KOPT-K1 (cell line): ENCODE results near the gene KRTAP5-3.
"Not testable (repeated sequence)": the region's sequence is repeated elsewhere in the genome, so short reads cannot be mapped to it uniquely, and the experiment has no call there.

Experiments
- H3K27ac ChIP-seq: fragments of 200-600 bp; sonication (generic); 2 replicates; pipeline ENCODE4 v1.5.1; 2016; ENCODE audit warnings: antibody characterized with exemption, mild to moderate bottlenecking, low read depth, low read length; ENCODE audit not compliant: poor library complexity, severe bottlenecking
- H3K36me3 ChIP-seq: fragments of 200-600 bp; sonication (generic); 2 replicates; pipeline ENCODE4 v1.5.1; 2017; ENCODE audit warnings: antibody characterized with exemption, mild to moderate bottlenecking, low read length, moderate library complexity; ENCODE audit not compliant: insufficient read depth
- H3K9me3 ChIP-seq: fragments of 200-600 bp; sonication (generic); 2 replicates; pipeline ENCODE4 v1.5.1; 2017; ENCODE audit warnings: antibody characterized with exemption, low read length, mild to moderate bottlenecking; ENCODE audit not compliant: insufficient read depth, poor library complexity, severe bottlenecking

The KRTAP5-3 gene

DNA sequence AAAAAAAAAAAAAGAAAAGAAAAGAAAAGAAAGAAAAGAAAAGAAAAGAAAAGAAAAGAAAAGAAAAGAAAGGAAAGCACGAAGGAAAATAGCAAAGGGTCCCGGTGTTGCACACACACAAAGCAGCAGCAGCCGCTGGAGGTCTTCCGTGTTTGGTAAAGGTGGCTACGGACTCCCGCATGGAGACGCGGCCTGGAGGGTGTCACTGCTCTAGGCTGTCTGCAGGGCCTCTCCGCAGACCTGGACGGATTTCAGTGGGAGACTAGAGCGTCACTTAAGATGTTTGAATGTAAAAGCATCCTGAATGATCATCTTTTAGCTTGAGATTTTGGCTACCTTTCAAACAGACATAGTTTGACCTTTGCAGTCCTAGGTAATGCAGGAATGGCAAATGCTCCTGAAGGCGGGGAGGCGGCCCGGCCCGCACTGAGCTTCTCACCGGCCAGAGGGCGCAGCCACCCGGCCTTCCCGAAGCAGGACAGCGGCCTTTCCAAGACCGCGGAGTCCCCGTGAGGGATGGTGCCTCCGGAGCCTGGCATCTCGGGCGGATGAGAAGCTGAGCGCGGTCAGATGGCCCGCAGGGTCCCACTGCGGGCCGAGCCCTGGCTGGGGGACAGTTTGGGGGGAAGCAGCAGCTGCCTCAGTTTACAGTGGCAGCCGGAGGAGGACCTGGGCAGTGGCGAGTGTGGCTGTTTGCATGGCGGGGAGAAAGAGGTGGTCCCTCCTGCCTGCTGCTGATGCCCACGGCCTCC, 39.8 kb upstream of the KRTAP5-3 start:
- H3K9me3 ChIP-seq = no peaks in the 10 kb centered on the region
- no peak overlapping the region for H3K27ac ChIP-seq
- H3K36me3 ChIP-seq = no peaks in the 10 kb centered on the region

DNA sequence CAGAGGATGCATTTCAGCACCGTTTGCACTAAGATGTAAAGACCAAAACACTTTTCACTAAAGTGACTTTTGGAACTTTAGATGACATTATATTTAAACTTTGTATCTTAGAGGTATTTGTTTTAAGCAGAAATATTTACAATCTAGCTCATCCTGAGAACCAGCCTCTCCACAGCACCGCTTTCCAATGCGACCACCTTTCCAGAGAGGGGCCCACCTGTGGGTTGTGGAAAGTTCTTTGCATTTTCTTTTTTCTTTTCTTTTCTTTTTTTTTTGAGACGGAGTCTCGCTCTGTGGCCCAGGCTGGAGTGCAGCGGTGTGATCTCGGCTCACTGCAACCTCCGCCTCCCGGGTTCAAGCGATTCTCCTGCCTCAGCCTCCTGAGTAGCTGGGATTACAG, 38.3 kb upstream of the KRTAP5-3 start:
- H3K27ac ChIP-seq, H3K36me3 ChIP-seq, H3K9me3 ChIP-seq: not testable (repeated sequence)

DNA sequence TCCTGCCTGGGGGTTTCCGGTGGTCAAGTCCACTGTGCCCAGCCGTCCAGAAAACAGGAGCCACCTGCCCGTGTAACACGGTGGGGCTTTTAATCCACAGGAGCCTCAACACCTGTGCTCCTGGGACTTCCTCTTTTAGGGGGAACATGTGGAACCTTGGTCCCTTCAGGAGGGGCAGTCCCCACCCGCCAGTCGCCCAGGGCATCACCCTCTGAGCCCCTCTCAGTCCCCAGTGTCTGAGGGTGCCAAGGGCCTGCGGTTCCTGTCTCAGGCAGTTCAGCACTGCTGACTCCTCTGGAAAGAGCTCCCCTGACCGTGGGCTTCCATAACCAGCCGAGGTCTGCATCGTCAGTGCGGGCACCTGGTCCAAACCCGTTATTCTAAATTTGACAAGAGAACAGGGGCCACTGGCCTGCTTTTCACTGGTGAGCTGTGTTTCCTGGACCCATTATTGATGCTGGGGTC, 37.1 kb upstream of the KRTAP5-3 start:
- Histone ChIP-seq H3K36me3 (no peaks in the 10 kb centered on the region), H3K27ac (no peak overlapping the region), H3K9me3 (no peaks in the 10 kb centered on the region)

DNA sequence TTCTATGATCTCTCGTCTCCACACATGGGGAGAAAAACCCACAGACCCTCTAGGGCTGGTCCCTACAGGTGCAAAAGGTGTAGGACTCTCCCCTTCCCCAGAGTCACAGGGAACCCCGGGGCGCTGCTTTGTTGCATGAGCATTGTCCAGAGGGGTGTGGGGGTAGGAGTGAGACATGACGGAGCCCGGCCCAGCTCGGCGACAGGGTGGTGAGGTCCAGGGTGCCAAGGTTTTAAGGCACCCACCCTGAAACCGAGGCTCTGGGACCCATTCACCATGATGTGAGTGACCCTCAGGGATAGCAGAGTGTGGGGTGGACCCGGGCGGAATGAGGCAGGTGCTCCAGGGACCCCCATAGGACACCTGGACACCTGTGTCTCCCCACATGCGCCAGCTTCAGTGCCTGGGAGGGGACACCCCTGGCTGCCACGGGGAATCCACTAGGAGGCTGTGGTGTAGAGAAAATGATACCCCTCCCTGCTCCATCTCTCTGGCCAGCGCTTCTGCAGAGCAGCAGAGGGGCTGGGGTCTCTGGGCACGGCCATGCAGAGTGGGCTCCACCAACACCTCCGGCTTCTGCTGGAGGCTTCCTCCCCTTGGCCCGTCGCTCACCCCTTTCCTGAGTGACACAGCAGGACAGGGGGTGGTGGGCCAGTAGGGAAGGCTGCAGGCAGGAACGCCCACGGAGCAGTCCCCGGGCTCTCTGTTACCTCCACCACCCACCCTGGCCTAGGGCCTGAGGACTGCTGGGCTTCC, 36.5 kb upstream of the KRTAP5-3 start:
- no peaks in the 10 kb centered on the region for H3K36me3 ChIP-seq
- no peak overlapping the region for H3K27ac ChIP-seq
- no peaks in the 10 kb centered on the region for H3K9me3 ChIP-seq

DNA sequence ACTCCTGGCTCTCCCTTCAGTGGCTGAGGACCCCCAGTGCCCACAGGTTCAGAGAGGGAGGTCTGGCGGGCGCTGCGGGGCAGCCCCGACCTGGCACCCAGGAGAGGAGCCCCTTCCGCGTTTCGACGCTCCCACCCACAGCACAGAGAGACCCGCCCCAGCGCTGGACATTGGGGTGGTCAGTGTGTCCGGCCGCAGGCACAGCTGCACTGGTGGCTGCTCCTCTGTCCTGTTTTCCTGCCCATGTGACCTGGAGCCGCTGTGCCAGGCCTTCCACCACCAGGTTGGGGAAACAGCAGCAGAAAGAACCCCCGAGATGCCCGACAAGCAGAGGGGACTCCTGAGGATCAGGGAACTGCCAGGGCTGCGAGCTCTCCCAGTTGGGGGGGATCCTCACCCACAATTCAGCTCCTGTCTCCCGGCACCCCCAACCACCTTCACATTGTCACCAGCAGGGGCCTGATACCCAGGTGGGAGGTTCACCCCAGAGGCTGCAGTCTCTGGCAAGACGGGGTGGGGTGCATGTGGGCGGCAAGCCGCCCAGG, 35.0 kb upstream of the KRTAP5-3 start:
- H3K9me3 ChIP-seq = no peaks in the 10 kb centered on the region
- no peak overlapping the region for H3K27ac ChIP-seq
- H3K36me3 ChIP-seq = no peaks in the 10 kb centered on the region

DNA sequence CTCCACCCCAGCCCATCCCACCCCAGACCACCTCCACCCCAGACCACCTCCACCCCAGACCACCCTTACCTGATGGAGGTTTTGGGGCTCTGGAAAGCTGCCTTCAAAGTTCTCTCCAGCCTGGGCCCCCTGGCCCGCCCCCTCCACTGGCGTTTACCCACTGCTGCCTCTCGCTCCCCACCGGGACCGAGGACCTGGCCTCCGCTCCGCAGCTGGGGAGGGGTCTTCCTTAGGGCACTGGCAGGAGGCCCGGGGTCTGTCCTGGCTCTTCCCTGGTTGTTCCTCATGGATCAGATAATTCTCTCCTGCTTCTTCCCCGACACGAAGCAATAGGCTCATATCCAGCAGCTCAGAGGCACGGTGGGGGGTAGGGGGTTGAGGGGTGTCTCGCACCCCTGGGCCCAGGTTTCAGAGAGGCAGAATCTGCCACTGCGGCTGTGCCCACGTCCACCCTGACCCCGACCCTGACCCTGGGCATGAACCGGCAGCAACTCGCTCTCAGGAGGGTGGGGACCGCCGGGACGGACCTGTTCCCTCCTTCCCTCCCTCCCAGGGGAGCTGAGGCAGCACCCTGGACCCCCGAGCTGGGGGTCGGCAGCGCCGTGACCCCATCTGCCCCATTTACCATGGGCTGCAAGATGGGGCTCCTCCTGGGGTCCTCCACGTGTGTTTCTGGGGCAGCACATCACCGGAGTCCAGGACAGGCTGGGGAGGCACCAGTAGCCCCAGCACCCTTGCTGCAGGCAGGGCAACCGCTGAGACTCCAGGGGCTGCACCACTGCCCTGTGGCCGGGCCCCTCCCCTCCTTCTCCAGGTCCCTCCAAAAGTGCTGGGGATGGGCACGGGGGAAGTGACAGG, 34.3 kb upstream of the KRTAP5-3 start:
- H3K9me3 ChIP-seq = no peaks in the 10 kb centered on the region
- H3K36me3 ChIP-seq = no peaks in the 10 kb centered on the region
- no peak overlapping the region for H3K27ac ChIP-seq

DNA sequence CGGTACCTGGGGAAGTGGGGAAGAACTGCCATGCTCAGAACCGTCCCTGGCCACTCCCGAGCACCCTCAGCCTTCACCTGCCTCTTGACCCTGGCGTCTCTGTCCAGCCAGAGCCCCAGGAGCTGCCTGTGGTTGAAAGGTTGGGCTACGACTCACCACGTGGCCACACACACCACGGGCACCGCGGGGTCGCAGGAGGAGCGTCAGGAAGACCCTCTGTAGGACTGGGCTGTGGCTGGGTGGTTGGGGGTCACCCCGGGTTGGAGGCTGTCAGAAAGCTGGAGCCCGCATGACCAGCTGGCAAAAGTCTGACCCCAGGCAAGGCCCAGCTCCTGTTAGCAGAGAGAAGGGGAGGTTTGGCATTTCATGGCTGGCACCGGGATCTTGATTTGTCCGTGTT, 32.8 kb upstream of the KRTAP5-3 start:
- Histone ChIP-seq H3K27ac (no peak overlapping the region), H3K36me3 (no peaks in the 10 kb centered on the region), H3K9me3 (no peaks in the 10 kb centered on the region)

DNA sequence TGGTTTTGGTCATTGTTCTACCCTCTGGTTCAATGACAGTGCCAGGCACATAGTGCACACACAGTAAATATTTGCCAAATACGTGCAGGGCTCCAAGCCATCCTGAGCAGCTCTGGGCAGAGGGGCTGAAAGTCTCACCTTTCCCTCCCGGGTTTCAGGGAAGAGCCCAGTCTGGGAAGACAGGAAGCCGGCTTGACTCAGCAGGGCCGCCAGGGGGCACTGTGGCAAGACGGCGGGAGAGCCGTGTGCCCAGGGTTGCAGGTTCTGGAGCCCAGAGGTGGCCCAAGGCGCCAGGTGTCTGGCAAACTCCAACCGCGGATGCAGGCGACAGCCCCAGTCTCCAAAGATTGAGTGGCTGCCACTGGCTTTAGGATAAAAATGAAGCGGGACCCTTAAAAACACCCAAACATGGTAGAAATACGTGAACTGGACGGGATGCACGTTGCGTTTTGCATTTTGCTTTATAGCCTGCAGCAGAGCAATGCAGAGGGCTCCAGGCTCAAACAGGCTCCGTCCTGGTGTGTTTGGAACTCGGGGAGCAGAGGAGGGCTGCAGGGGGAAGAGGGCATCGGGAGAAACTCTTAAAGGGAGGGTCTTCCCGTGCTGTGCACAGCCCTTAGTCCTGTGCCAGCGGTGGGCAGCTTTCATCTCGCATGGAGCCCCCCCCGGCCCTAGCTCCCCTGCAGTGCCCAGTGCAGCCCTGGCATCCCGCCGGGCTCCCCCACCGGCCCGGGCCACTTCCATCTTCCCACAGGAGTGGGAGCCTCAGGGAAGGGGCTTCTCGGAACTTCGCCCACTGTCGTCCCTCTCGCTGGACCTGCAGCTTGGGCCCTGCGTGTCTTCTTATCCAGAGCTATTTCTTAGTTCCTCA, 32.0 kb upstream of the KRTAP5-3 start:
- Histone ChIP-seq H3K27ac (no peak overlapping the region), H3K36me3 (no peaks in the 10 kb centered on the region), H3K9me3 (no peaks in the 10 kb centered on the region)

DNA sequence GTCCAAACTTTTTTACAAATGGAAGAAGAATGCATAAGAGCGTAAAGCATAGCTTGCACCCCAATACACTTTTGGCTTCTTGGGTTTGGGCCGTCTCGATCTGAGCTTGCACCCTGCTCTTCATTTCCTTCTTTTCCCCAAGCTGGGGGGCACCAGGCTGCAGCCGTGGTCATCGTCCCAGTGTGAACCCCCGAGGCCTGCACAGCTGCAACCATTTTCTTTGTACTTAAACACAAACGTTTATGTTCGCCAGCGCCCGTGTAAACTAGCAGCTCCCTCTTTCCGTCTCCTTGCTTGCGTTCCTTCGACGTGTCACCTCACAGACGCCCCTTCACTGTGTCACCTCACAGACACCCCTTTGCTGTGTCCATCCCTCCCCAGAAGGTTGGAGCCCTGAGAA, 31.4 kb upstream of the KRTAP5-3 start:
- Histone ChIP-seq H3K9me3 (no peaks in the 10 kb centered on the region), H3K27ac (no peak overlapping the region), H3K36me3 (no peaks in the 10 kb centered on the region)

DNA sequence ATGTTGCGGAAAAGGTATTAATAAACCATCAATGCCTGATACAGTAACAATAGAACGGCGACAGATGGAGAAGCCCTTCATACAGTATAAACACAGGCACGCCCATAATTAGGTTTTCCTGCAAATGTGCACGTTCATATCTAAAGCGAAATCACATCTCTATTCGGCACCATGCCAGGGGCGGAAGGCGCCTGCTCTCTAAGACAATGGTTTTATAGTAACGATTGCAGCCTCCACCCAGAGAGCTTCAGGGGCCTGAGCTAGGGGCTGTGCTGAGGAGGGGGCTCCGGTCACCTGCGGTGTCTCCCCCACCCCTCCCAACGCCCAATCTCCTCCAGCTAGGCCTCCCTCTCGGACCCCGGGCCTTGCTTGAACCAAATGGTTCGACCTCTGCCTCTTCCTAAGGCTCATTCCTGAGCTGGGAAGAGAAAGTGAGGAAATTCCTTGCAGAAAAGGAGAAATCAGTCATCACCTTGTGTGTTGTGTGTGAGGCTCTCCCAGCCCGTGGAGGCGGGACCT, 30.9 kb upstream of the KRTAP5-3 start:
- Histone ChIP-seq H3K27ac (no peak overlapping the region), H3K36me3 (no peaks in the 10 kb centered on the region), H3K9me3 (no peaks in the 10 kb centered on the region)

DNA sequence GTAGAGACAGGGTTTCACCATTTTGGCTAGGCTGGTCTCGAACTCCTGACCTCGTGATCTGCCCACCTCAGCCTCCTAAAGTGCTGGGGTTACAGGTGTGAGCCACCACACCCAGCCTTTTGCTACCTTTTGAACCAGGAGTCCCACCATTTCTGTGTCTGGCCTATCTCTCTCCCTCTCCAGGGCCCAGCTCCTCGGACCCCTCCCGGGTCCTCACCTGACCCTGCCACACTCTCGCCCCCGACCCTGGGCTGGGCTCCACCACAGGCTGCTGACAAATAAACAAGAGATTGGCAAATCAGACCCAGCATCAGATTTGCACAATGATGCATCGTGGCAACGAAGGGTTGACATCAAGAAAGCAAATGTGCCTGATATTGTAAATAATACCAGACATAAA, 30.1 kb upstream of the KRTAP5-3 start:
- no peaks in the 10 kb centered on the region for H3K9me3 ChIP-seq
- no peak overlapping the region for H3K27ac ChIP-seq
- H3K36me3 ChIP-seq = no peaks in the 10 kb centered on the region

DNA sequence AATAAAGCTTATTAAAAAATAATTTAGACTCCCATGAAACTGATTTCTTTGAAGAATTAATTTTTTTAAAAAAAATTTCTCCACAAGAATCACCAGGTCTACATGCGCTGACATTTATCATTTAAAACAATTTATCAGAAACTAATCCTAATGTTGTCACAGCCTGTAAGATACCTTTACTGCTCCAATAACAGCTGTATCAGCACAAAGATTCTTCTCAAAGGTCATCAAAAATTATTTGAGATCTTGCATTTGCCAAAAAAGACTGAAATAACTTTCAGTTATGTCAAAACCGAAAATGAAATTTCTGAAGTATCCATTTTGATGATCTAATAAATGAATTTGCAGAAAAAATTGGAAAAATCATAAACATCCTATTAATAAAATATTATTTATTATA, 29.4 kb upstream of the KRTAP5-3 start:
- Histone ChIP-seq H3K27ac (no peak overlapping the region), H3K9me3 (no peaks in the 10 kb centered on the region), H3K36me3 (no peaks in the 10 kb centered on the region)

DNA sequence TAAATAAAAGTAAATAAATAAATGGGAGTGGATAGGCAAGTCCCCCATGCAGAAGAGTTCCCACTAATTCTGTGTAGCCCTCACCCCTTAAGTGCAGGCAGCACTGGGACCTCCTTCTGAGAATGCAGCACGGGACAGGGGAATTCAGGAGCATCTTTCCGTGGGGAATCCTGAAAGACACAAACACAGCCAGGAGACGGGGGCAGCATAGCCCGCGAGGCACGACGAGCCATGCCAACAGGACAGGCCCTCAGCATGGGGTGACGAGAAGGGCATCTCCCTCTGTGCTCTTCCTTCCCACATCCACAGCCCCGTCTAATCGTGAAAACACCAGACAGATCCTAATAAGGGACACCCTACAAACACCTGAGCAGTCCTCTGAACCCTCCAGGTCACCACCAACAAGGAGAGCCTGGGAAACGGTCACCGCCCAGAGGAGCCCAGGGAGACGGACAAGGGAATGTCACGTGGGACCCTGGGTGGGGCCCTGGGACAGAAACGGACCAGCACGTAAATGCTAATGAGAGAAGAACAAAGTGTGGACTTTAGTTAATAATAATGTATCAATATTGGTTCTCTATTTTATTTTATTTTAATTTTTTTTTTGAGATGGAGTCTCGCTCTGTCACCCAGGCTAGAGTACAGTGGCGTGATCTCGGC, 28.2 kb upstream of the KRTAP5-3 start:
- H3K9me3 ChIP-seq = no peaks in the 10 kb centered on the region
- no peak overlapping the region for H3K27ac ChIP-seq
- no peaks in the 10 kb centered on the region for H3K36me3 ChIP-seq

DNA sequence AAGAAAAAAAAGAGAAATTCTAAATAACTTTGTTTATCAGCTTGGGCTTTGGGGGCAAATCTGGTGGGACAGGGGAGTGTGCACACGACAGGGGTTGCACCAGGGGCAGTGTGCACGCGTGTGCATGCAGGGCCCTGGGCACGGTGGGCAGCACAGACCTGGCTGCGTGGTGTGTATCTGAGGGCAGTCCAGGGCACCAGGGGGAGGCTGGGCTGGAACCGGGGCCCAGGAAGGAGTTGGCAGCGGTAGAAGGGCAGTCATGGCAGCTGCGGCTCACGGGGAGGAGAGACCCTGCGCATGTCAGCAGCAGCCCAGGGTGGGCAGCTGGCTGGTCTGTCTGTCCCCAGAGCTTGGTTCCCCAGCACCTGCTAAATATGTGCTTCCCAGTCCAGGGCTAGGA, 25.6 kb upstream of the KRTAP5-3 start:
- H3K36me3 ChIP-seq = no peaks in the 10 kb centered on the region
- H3K9me3 ChIP-seq = no peaks in the 10 kb centered on the region
- no peak overlapping the region for H3K27ac ChIP-seq
